H1 (cell line): Measurements from ENCODE around the gene CEP135. TPM values are rescaled to one million over a fixed set of nuclear protein-coding genes. Genes with fewer than 3 reads are reported as not detected.

Experiments used
- CTCF ChIA-PET: fragments of 300-600 bp; sonication (Branson Sonifier 250); formaldehyde crosslinking; loops from one replicate; lab custom pipeline; 2021; ENCODE audit not compliant: partially characterized antibody; lab: Charles Lee
- POLR2A ChIA-PET: fragments of 300-600 bp; sonication (Branson Sonifier 250); formaldehyde crosslinking; loops from one replicate; lab custom pipeline; 2021; ENCODE audit warnings: inconsistent platforms; ENCODE audit not compliant: partially characterized antibody; lab: Charles Lee
- DNase-seq, 2 experiments: peaks; one replicate each; pipeline versions ENCODE4 v3.0.0 to v3.0.0-alpha.2; 2010 to 2022; ENCODE audit warnings: low spot score in 2 of 2, low read depth in 1 of 2, mixed read lengths in 1 of 2
- FAIRE-seq: peaks from 2 replicates; lab custom pipeline; 2011; peaks lifted over from hg19 to GRCh38; lab: Jason Lieb, UNC
- H2AFZ ChIP-seq: 2 replicates; pipeline ENCODE4 v1.8.1; 2012; ENCODE audit warnings: low read length, inconsistent platforms
- H2AK5ac ChIP-seq: 2 replicates; pipeline ENCODE4 v1.6.1; 2013; ENCODE audit warnings: low read depth, low read length
- H2BK120ac ChIP-seq: replicated peaks from 2 replicates; pipeline ENCODE3; 2013; ENCODE audit warnings: low read depth, low read length, inconsistent platforms
- H2BK12ac ChIP-seq: 2 replicates; pipeline ENCODE4 v1.6.1; 2013; ENCODE audit warnings: low read depth, low read length
- H2BK15ac ChIP-seq: 2 replicates; pipeline ENCODE4 v1.6.1; 2013; ENCODE audit warnings: low read length
- H2BK20ac ChIP-seq: 2 replicates; pipeline ENCODE4 v1.6.1; 2013; ENCODE audit warnings: low read length
- H2BK5ac ChIP-seq: 2 replicates; pipeline ENCODE4 v1.6.1; 2013; ENCODE audit warnings: low read depth, low read length
- H3K14ac ChIP-seq: 2 replicates; pipeline ENCODE4 v1.6.1; 2013; ENCODE audit warnings: inconsistent platforms; ENCODE audit not compliant: insufficient read length
- H3K18ac ChIP-seq: 2 replicates; pipeline ENCODE4 v1.6.1; 2013; ENCODE audit warnings: low read length; ENCODE audit errors: extremely low read depth
- H3K23ac ChIP-seq: 2 replicates; pipeline ENCODE4 v1.6.1; 2013; ENCODE audit warnings: inconsistent platforms; ENCODE audit not compliant: insufficient read length
- H3K23me2 ChIP-seq: 2 replicates; pipeline ENCODE4 v1.6.1; 2013; ENCODE audit warnings: low read depth, low read length
- H3K27ac ChIP-seq: 2 replicates; pipeline ENCODE4 v1.6.1; 2011; ENCODE audit warnings: low read depth, low read length, inconsistent platforms
- H3K27me3 ChIP-seq, 4 experiments: replicated peaks in 1 of 4; 1 replicate in 1 of 4; 2 replicates in 3 of 4; pipeline versions ENCODE4 v1.6.1 to v1.8.1; 2011 to 2013; ENCODE audit warnings: low read length in 3 of 4, mild to moderate bottlenecking in 3 of 4, inconsistent platforms in 2 of 4, mixed read lengths in 2 of 4, moderate library complexity in 1 of 4; ENCODE audit not compliant: control insufficient read depth in 3 of 4, insufficient read depth in 3 of 4; ENCODE audit errors: extremely low read depth in 1 of 4
- H3K36me3 ChIP-seq, 4 experiments: 2 replicates each; pipeline versions ENCODE4 v1.6.1 to v1.8.1; 2011 to 2013; ENCODE audit warnings: mild to moderate bottlenecking in 4 of 4, low read length in 3 of 4, moderate library complexity in 2 of 4, control low read depth in 1 of 4, inconsistent platforms in 1 of 4; ENCODE audit not compliant: insufficient read depth in 4 of 4, control insufficient read depth in 2 of 4
- H3K4ac ChIP-seq: replicated peaks from 2 replicates; pipeline ENCODE3; 2013; ENCODE audit warnings: low read length, low read depth, mixed read lengths, inconsistent platforms; ENCODE audit not compliant: insufficient read length
- H3K4me1 ChIP-seq, 4 experiments: replicated peaks in 1 of 4; 1 replicate in 1 of 4; 2 replicates in 3 of 4; pipeline versions ENCODE4 v1.6.1 to v1.8.1; 2011 to 2013; ENCODE audit warnings: low read length in 3 of 4, inconsistent platforms in 2 of 4, mixed read lengths in 1 of 4; ENCODE audit not compliant: insufficient read depth in 4 of 4, control insufficient read depth in 3 of 4
- H3K4me2 ChIP-seq, 2 experiments: 2 replicates each; pipeline versions ENCODE4 v1.6.1 to v1.8.1; 2011 to 2013; ENCODE audit warnings: low read depth in 2 of 2, low read length in 2 of 2, control low read depth in 1 of 2, inconsistent platforms in 1 of 2, mild to moderate bottlenecking in 1 of 2; ENCODE audit not compliant: insufficient read depth in 1 of 2
- H3K4me3 ChIP-seq, 4 experiments: fragments of 200-600, 300-600 bp in 1 of 4; sonication (generic), shearing (Covaris generic), sonication (Bioruptor Twin) in 1 of 4; 2 replicates each; pipeline versions ENCODE4 v1.5.1 to v1.8.1; 2011 to 2016; ENCODE audit warnings: low read length in 4 of 4, low read depth in 3 of 4, control low read depth in 2 of 4, inconsistent platforms in 2 of 4, mild to moderate bottlenecking in 2 of 4, mixed read lengths in 1 of 4, moderate library complexity in 1 of 4; ENCODE audit not compliant: insufficient read depth in 2 of 4; ENCODE audit errors: extremely low read depth in 1 of 4
- H3K56ac ChIP-seq: replicated peaks from 2 replicates; pipeline ENCODE3; 2013; ENCODE audit warnings: low read depth, mild to moderate bottlenecking, mixed read lengths, low read length, inconsistent platforms; ENCODE audit not compliant: insufficient read length
- H3K79me1 ChIP-seq: 2 replicates; pipeline ENCODE4 v1.6.1; 2013; ENCODE audit warnings: low read depth, low read length, control low read depth
- H3K79me2 ChIP-seq, 2 experiments: 2 replicates each; pipeline versions ENCODE4 v1.6.1 to v1.8.1; 2012 to 2013; ENCODE audit warnings: low read length in 2 of 2, mild to moderate bottlenecking in 2 of 2, inconsistent platforms in 1 of 2; ENCODE audit not compliant: insufficient read depth in 2 of 2, control insufficient read depth in 1 of 2
- H3K9ac ChIP-seq, 4 experiments: replicated peaks in 1 of 4; 1 replicate in 1 of 4; 2 replicates in 3 of 4; pipeline versions ENCODE4 v1.6.1 to v1.8.1; 2011 to 2013; ENCODE audit warnings: low read depth in 3 of 4, low read length in 3 of 4, control low read depth in 2 of 4, mild to moderate bottlenecking in 2 of 4, moderate library complexity in 2 of 4, inconsistent platforms in 1 of 4; ENCODE audit errors: extremely low read depth in 1 of 4
- H3K9me3 ChIP-seq, 2 experiments: 2 replicates each; pipeline versions ENCODE4 v1.6.1 to v1.8.1; 2012 to 2013; ENCODE audit warnings: mild to moderate bottlenecking in 2 of 2, moderate library complexity in 2 of 2, control low read depth in 1 of 2, inconsistent platforms in 1 of 2, low read depth in 1 of 2, low read length in 1 of 2, mixed read lengths in 1 of 2; ENCODE audit not compliant: insufficient read depth in 2 of 2
- H4K20me1 ChIP-seq, 2 experiments: replicated peaks in 1 of 2; 2 replicates each; pipeline versions ENCODE3 to v1.8.1; 2011 to 2013; ENCODE audit warnings: inconsistent platforms in 2 of 2, low read length in 2 of 2, mild to moderate bottlenecking in 1 of 2; ENCODE audit not compliant: insufficient read depth in 2 of 2, control insufficient read depth in 1 of 2
- H4K5ac ChIP-seq: 2 replicates; pipeline ENCODE4 v1.6.1; 2013; ENCODE audit warnings: low read length, low read depth, mixed read lengths, inconsistent platforms; ENCODE audit not compliant: insufficient read length
- H4K8ac ChIP-seq: 2 replicates; pipeline ENCODE4 v1.8.0; 2013; ENCODE audit warnings: mild to moderate bottlenecking, moderate library complexity, low read length, inconsistent platforms; ENCODE audit not compliant: insufficient read depth; ENCODE audit errors: extremely low read depth
- H4K91ac ChIP-seq: replicated peaks from 2 replicates; pipeline ENCODE3; 2013; ENCODE audit warnings: low read length, mixed read lengths, inconsistent platforms; ENCODE audit not compliant: insufficient read length
- CHD1 ChIP-seq: IDR thresholded peaks from 2 replicates; pipeline ENCODE4 v1.6.1; 2012; ENCODE audit warnings: low read depth, low read length, improper control_type of control experiment
- MAFK ChIP-seq: IDR thresholded peaks from 2 replicates; pipeline ENCODE4 v1.6.1; 2012; ENCODE audit warnings: low read depth, mild to moderate bottlenecking, improper control_type of control experiment, low read length
- WGBS, 2 experiments: shearing (Covaris generic) in 1 of 2; methylation state at CpG; one replicate each; pipeline versions ENCODE4 v1.1.6 to v1.1.7; 2013 to 2015; ENCODE audit warnings: low lambda C conversion rate in 2 of 2, mixed read lengths in 2 of 2, inconsistent platforms in 1 of 2, low coverage in 1 of 2, missing lambda C conversion rate in 1 of 2; ENCODE audit not compliant: insufficient replicate concordance in 2 of 2, insufficient coverage in 1 of 2, insufficient read length in 1 of 2; ENCODE audit errors: extremely low coverage in 1 of 2, missing lambda C conversion rate in 1 of 2; 5-methylcytosine and 5-hydroxymethylcytosine counted together
- polyA plus RNA-seq, 7 experiments: library from polyadenylated mRNA; depleted of rRNA in 3 of 7; stranded (reverse) in 5 of 7; unstranded in 2 of 7; fragments of >200 nt in 5 of 7; fragments of 200-250 nt in 2 of 7; gene quantifications; 1 replicate in 5 of 7; 2 replicates in 1 of 7; 4 replicates in 1 of 7; pipeline versions ENCODE4 v1.2.1 to v1.2.3, GENCODE V29; 2011 to 2013; ENCODE audit warnings: missing spikeins in 2 of 7, mixed read lengths in 2 of 7
- total RNA-seq: library from RNA; stranded (reverse); fragmentation: NEBNext Ultra II Directional; extraction: Animal tissue kit (Norgen Biotek cat#: 25700); gene quantifications from 2 replicates; pipeline ENCODE4 v1.2.1, GENCODE V29; 2021

Gene CEP135
- total and polyA plus RNA-seq, 2 of the 8 experiments (the other 6 are each of a cell fraction or from before 2014, with no cell fraction given) = 2.7 to 14.5 TPM

DNA sequence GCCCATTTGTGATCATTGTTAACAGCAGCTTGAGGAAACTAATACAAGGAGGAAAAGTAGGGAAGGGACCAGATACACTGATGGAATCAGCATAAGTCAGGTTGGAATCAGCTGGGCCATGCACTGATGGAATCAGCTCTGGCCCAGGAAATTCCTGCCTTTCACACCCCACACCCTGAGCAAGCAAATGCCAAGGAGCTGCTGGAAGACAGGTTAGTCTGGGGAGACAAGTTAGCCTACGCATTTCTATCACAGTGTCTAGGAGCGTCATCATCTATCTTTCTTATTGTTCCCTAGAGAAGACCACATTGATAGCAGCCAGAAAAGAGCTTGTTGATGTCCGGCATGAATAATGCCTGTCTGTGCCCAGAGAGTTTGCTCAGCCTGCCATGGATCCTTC lies 16.2 kb upstream of the CEP135 start:
- no peak overlapping the region for H4K5ac ChIP-seq
- no peak overlapping the region for H2BK12ac ChIP-seq
- H3K18ac ChIP-seq = no peak overlapping the region
- H4K8ac ChIP-seq = no peak overlapping the region
- H3K4me1 ChIP-seq = no peaks in the 10 kb centered on the region
- no peak overlapping the region for H3K4ac ChIP-seq
- no peaks in the 10 kb centered on the region for H3K79me2 ChIP-seq
- 0 out of 2 replicates have a peak overlapping the region, but pooled peaks have one; percentile 57 for H2BK20ac ChIP-seq
- 98% methylated on average over 3 of the region's 3 CpGs; no CpG with 5 or more reads in 1 of the 2 experiments for WGBS, 2 experiments
- no peak overlapping the region for H3K56ac ChIP-seq
- H3K27me3 ChIP-seq = no peaks in the 10 kb centered on the region
- H2BK5ac ChIP-seq = no peak overlapping the region
- H2BK120ac ChIP-seq = no peak overlapping the region
- no peak overlapping the region for H3K14ac ChIP-seq
- no peak overlapping the region for H3K4me2 ChIP-seq
- no peak overlapping the region for H2BK15ac ChIP-seq
- no peaks in the 10 kb centered on the region for H3K23me2 ChIP-seq
- no peak overlapping the region for H4K91ac ChIP-seq
- H2AK5ac ChIP-seq = no peak overlapping the region
- FAIRE-seq = no peak
- H2AFZ ChIP-seq = no peak overlapping the region
- no peaks in the 10 kb centered on the region; a peak in 1 of 4 replicates for H3K9me3 ChIP-seq
- H3K79me1 ChIP-seq = no peaks in the 10 kb centered on the region
- TF ChIP-seq MAFK (no peak), CHD1 (no peak)
- no peak overlapping the region for H3K9ac ChIP-seq
- ChIA-PET POLR2A (interaction anchor here (1.1 kb wide), 1 partner anchor 16 kb away, joined by 5 read pairs; the partner anchor contains the start of gene CEP135), CTCF (interaction anchor here (1.0 to 4.4 kb wide), 3 partner anchors 9 to 16 kb away, joined by 3 to 18 read pairs (median 3); partner anchors contain the start of gene CEP135)
- H3K4me3 ChIP-seq = no peak overlapping the region
- no peak for DNase-seq
- no peak overlapping the region for H3K23ac ChIP-seq
- no peak overlapping the region for H3K27ac ChIP-seq
- no peaks in the 10 kb centered on the region for H4K20me1 ChIP-seq
- no peaks in the 10 kb centered on the region; a peak in 1 of 8 replicates for H3K36me3 ChIP-seq
